Left ventricle myocardium inferior (tissue), 1 donor: ENCODE results near the gene PCARE. TPM values are rescaled to one million over a fixed set of nuclear protein-coding genes. Genes with fewer than 3 reads are reported as not detected.
A peak's percentile ranks its signal among the peaks of the same experiment; 100 is the strongest.

Experiments used
- DNase-seq: peaks from one replicate; pipeline ENCODE4 v3.0.0-alpha.2; 2020
- H3K27ac ChIP-seq: fragments of 200-600 bp; replicated peaks from 2 replicates; pipeline ENCODE4 v1.8.0; 2021
- H3K27me3 ChIP-seq: fragments of 200-600 bp; 2 replicates; pipeline ENCODE4 v1.8.0; 2021; ENCODE audit warnings: low read depth
- H3K36me3 ChIP-seq: fragments of 200-600 bp; 2 replicates; pipeline ENCODE4 v1.8.0; 2021
- H3K4me1 ChIP-seq: fragments of 200-600 bp; 2 replicates; pipeline ENCODE4 v1.8.0; 2021
- H3K4me3 ChIP-seq: fragments of 200-600 bp; 2 replicates; pipeline ENCODE4 v1.8.0; 2021; ENCODE audit warnings: mild to moderate bottlenecking, moderate library complexity
- H3K9me3 ChIP-seq: fragments of 200-600 bp; replicated peaks from 2 replicates; pipeline ENCODE4 v1.8.0; 2021
- intact Hi-C: fragments of 100-400 bp; cut with micrococcal nuclease; formaldehyde crosslinking; loops from one replicate; pipeline ENCODE4 v1.11.0; 2022
- total RNA-seq: library from RNA; stranded (reverse); fragmentation: NEBNext Ultra II Directional; extraction: Animal tissue kit (Norgen Biotek cat#: 25700); gene quantifications from one replicate; pipeline ENCODE4 v1.2.1, GENCODE V29; 2021
- TF ChIP-seq, protein P1 (sequence below): fragments of 200-600 bp; IDR thresholded peaks from 2 replicates; pipeline ENCODE4 v1.8.0; 2021; ENCODE audit warnings: antibody characterized with exemption, mild to moderate bottlenecking, borderline replicate concordance
- donor health status: DM: no; HTN: yes; CAD: no; lungs with severe emphysema.

PCARE gene
- total RNA-seq, 1 donor from 2014 or later, result 0.74 TPM

DNA sequence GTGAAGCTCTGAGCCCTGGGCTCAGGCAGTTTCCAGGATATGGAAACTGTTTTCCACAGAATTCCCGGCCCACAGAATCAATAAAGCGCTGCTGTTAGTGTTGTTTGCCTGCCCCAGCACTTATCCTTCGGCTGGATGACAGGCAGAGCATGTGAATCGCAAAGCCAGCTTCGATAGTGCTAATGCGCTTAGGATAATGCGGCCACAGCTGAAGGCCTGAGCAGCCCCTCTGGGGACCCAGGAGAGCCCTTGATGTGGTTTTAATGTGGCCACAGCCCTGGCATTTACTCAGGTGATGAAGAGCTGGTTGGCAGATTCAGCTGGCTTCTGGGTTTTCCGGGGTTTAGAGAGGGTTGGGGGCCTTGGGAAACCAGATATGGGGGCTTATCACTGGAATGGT is 23.7 kb downstream of the PCARE start:
- intact Hi-C loops, result no loop called here
- peaks cover 48% of the 10 kb centered on the region for H3K36me3 ChIP-seq
- no peak overlapping the region for H3K27ac ChIP-seq
- no peak overlapping the region for H3K4me3 ChIP-seq
- TF ChIP-seq, protein P1, sequence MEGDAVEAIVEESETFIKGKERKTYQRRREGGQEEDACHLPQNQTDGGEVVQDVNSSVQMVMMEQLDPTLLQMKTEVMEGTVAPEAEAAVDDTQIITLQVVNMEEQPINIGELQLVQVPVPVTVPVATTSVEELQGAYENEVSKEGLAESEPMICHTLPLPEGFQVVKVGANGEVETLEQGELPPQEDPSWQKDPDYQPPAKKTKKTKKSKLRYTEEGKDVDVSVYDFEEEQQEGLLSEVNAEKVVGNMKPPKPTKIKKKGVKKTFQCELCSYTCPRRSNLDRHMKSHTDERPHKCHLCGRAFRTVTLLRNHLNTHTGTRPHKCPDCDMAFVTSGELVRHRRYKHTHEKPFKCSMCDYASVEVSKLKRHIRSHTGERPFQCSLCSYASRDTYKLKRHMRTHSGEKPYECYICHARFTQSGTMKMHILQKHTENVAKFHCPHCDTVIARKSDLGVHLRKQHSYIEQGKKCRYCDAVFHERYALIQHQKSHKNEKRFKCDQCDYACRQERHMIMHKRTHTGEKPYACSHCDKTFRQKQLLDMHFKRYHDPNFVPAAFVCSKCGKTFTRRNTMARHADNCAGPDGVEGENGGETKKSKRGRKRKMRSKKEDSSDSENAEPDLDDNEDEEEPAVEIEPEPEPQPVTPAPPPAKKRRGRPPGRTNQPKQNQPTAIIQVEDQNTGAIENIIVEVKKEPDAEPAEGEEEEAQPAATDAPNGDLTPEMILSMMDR, result no peak
- no peaks in the 10 kb centered on the region for H3K9me3 ChIP-seq
- no peaks in the 10 kb centered on the region for H3K27me3 ChIP-seq
- DNase-seq, result no peak
- H3K4me1 ChIP-seq, result peaks cover 9% of the 10 kb centered on the region

DNA sequence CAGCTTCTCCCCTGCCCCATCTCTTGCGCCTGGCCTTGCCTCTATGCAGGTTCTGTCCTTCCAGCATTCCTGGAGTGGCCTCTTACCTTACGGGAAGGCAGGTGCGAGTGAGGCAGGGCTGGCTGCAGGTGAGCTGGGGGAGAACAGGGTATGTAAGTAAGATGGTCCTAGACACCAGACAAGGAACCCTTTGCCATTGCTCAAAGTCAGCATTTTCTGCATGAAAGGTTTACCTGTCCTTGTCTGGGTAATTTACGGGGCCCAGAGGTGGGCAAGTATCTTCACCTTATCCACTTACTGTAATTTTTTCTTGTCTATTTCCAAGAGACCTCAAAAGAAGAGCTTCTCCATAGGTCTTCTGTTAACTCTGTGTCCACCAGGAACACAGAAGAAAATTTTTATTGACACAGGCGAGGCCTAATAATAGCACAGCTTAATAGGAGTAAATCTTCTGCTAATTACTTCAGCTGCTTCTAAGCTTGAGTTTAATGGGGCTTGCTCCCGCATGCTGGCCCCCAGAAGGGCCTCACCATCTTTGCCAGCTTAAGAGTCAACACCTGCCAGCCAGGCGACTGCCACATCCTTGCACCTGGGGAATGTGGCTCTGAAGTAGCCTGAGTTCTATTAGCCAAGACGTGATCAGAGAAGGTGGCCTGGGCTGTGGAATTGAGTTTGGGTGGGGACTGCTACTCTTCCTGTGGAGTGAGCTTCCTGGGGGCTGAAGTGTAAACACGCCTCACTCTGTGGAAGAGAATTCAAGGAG is 27.1 kb downstream of the PCARE start:
- no peak overlapping the region for H3K4me3 ChIP-seq
- no peak overlapping the region for H3K27ac ChIP-seq
- no peaks in the 10 kb centered on the region for H3K9me3 ChIP-seq
- DNase-seq, result no peak
- TF ChIP-seq, protein P1, result no peak
- H3K4me1 ChIP-seq, result peaks cover 13% of the 10 kb centered on the region
- no peaks in the 10 kb centered on the region for H3K27me3 ChIP-seq
- intact Hi-C loops, result no loop called here
- H3K36me3 ChIP-seq, result peaks cover 53% of the 10 kb centered on the region

DNA sequence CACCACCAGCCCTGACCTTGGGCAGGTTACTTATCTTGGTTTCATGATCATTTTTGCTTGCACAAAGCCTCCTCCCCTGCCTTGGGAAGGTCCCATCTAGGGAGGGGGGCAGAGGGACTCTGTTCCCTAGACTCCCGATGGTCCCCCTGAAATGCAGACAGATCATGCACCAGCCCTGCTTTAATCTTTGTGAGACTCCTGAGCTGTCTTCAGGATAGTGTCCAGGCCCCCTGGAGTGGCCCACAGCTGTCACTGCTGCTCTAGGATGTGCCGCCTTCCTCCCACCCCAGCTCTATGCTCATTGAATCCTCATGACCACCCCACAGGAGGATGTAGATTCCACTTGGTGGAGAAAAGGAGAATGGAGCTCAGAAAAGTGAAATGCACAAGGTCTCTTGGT is 28.0 kb downstream of the PCARE start:
- H3K4me3 ChIP-seq, result no peak overlapping the region
- peaks cover 46% of the 10 kb centered on the region for H3K36me3 ChIP-seq
- intact Hi-C loops, result no loop called here
- H3K27me3 ChIP-seq, result no peaks in the 10 kb centered on the region
- TF ChIP-seq, protein P1, result no peak
- peaks cover 13% of the 10 kb centered on the region for H3K4me1 ChIP-seq
- no peak overlapping the region for H3K27ac ChIP-seq
- DNase-seq, result no peak
- no peaks in the 10 kb centered on the region for H3K9me3 ChIP-seq

DNA sequence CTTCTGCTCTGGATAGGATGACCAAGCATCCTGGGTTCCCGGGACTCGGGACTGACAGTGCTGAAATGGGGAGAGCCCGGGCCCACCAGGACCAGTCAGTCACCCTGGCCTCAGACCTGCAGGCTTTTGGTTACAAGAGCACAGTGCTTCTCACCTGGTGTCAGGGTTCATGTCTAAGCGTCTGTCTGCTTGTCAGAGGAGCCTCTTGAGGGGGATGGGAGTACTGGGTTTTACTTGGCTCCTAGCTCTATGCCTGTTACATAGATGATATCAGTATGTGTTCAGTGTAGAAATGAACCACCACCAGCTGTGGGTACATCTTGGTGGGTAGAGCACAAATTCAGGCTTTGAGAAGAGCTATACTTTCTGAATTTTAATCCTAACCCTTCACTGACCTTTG is 29.9 kb downstream of the PCARE start:
- H3K4me1 ChIP-seq, result peaks cover 29% of the 10 kb centered on the region
- H3K36me3 ChIP-seq, result peaks cover 40% of the 10 kb centered on the region
- H3K27me3 ChIP-seq, result no peaks in the 10 kb centered on the region
- H3K9me3 ChIP-seq, result no peaks in the 10 kb centered on the region
- TF ChIP-seq, protein P1, result no peak
- no peak overlapping the region for H3K4me3 ChIP-seq
- no peak for DNase-seq
- H3K27ac ChIP-seq, result no peak overlapping the region
- intact Hi-C loops, result no loop called here

DNA sequence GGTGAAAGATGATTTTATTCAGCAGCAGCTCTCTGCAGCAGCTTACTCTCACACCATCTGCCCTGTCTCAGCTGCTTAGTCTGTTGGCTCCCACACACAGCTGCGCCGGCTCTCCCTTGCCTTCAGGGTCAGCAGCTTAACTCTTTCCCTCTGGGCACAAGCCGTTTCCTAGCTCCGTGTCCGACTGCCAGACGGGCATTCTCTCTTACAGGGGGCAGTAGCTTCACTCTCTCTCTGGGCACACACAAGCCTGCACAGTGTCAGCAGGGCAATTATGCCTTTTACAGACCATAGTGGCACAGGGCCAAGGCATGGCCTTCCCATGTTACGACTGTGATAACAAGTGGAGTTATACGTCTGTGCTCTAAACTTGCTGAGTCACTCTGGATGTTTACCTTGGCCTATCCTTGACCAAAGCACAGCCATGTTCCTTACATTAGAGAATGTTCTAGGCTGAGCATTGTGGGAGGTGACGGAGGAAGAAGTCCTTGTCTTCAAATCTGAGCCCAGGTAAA is 31.7 kb downstream of the PCARE start:
- Histone ChIP-seq H3K27ac (peak overlapping the region; percentile 33), H3K27me3 (no peaks in the 10 kb centered on the region), H3K4me3 (no peak overlapping the region), H3K36me3 (peaks cover 40% of the 10 kb centered on the region), H3K9me3 (no peaks in the 10 kb centered on the region), H3K4me1 (peaks cover 47% of the 10 kb centered on the region)
- no peak for DNase-seq
- intact Hi-C loops, result no loop called here
- TF ChIP-seq, protein P1, result no peak
